HG02973 (cell line): Measurements from ENCODE around the gene NFATC2.

ENCODE experiments used
- ATAC-seq: cut with Tn5 transposase; IDR thresholded peaks from one replicate; pipeline ENCODE4 v1.9.1; 2021; ENCODE audit warnings: moderate library complexity; ENCODE audit not compliant: unreplicated experiment

Gene NFATC2

GRCh38 chr20:51522207-51522606 is 20.3 kb downstream of the NFATC2 start:
- no peak for ATAC-seq

- ATAC-seq: no peak
Measured at GRCh38 chr20:51517839-51518238, 24.7 kb downstream of the NFATC2 start.

GRCh38 chr20:51516855-51517254 is 25.7 kb downstream of the NFATC2 start:
- ATAC-seq: no peak

GRCh38 chr20:51514836-51515235 is 27.7 kb downstream of the NFATC2 start:
- ATAC-seq: no peak

- ATAC-seq: no peak
Measured at GRCh38 chr20:51514249-51514648, 28.3 kb downstream of the NFATC2 start.

GRCh38 chr20:51513545-51513944 is 29.0 kb downstream of the NFATC2 start:
- no peak for ATAC-seq

- no peak for ATAC-seq
Measured at GRCh38 chr20:51512645-51513044, 29.9 kb downstream of the NFATC2 start.

GRCh38 chr20:51511861-51512619 is 30.5 kb downstream of the NFATC2 start:
- no peak for ATAC-seq

- no peak for ATAC-seq
Measured at GRCh38 chr20:51510936-51511605, 31.4 kb downstream of the NFATC2 start.

GRCh38 chr20:51510169-51510568 is 32.4 kb downstream of the NFATC2 start:
- ATAC-seq: no peak

GRCh38 chr20:51509208-51509607 is 33.3 kb downstream of the NFATC2 start:
- ATAC-seq: no peak

GRCh38 chr20:51508780-51509179 is 33.7 kb downstream of the NFATC2 start:
- no peak for ATAC-seq

- ATAC-seq: no peak
Measured at GRCh38 chr20:51508158-51508557, 34.4 kb downstream of the NFATC2 start.

GRCh38 chr20:51507216-51508036 is 35.1 kb downstream of the NFATC2 start:
- no peak for ATAC-seq

GRCh38 chr20:51506527-51507215 is 35.8 kb downstream of the NFATC2 start:
- no peak for ATAC-seq

- ATAC-seq: no peak
Measured at GRCh38 chr20:51505566-51505965, 37.0 kb downstream of the NFATC2 start.

GRCh38 chr20:51503376-51503775 is 39.1 kb downstream of the NFATC2 start:
- ATAC-seq: no peak

- ATAC-seq: no peak
Measured at GRCh38 chr20:51500936-51501335, 41.6 kb downstream of the NFATC2 start.

- peak; percentile 77 for ATAC-seq
Measured at GRCh38 chr20:51500311-51500710, 42.2 kb downstream of the NFATC2 start.

- no peak for ATAC-seq
Measured at GRCh38 chr20:51498765-51499540, 43.6 kb downstream of the NFATC2 start.
